ENCODE measurements around the gene HTRA3.
"Not testable (repeated sequence)": the region's sequence is repeated elsewhere in the genome, so short reads cannot be mapped to it uniquely, and the experiment has no call there.

The HTRA3 gene

DNA sequence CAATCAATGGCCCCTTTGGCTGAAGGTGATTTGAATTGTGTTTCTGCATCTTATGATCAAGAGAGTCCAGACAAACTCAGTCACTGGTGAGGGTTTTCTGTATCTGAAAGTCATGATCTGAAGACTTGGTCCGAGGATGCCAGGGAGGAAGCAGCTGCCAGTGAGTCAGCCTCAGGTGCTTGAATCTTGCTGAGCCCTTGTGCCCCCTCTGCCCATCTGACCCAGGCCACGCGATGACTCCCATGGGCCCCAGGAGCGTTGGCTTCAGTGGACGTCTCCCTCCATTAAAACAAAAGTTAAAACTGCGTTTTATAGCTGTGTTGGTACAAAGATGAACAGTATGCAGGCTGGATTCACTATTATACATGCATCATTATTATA lies 62.0 kb downstream of the HTRA3 start:
- DNase-seq: no peak

DNA sequence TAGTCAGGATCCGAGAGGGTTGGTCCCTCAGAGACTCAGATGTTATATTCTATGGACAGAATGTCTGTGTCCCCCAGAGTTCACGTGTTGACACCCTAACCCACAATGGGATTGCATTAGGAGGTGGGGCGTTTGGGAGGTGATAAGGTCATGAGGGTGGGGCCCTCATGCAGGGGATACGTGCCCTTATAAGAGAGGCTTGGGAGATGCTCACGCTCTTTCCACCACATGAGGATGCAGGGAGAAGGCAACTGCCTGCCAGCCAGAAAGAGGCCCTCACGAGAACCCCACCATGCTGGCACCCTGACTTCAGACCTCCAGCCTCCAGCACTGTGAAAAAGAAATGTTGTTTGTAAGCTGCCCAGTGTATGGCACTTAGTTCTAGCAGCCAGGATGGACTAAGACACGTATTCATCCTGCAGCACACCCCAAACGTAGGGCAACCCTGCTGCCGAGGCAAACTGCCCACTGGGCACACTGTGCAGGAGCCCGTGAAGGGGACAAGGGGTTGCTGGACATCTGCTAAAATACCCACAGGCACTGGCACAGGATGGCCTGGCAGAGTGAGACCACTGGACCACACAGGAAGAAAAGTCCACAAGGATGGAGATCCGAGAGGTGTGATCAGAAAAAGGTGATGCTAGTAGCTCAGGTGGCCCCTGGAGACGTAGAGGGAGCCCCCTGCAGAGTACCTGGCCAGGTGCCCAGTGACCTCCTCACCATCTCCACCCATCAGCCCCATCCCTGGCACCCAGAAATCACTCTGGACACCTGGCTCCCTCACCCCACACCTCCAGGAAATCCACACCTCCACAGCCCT lies 62.7 kb downstream of the HTRA3 start:
- no peak for DNase-seq

GRCh38 chr4:8332891-8333331 lies 63.4 kb downstream of the HTRA3 start:
- no peak for DNase-seq

GRCh38 chr4:8333726-8334460 lies 64.3 kb downstream of the HTRA3 start:
- no peak for DNase-seq

- DNase-seq: no peak
Measured at GRCh38 chr4:8334786-8335460, 65.4 kb downstream of the HTRA3 start.

- no peak for DNase-seq
Measured at GRCh38 chr4:8335848-8336247, 66.3 kb downstream of the HTRA3 start.

DNA sequence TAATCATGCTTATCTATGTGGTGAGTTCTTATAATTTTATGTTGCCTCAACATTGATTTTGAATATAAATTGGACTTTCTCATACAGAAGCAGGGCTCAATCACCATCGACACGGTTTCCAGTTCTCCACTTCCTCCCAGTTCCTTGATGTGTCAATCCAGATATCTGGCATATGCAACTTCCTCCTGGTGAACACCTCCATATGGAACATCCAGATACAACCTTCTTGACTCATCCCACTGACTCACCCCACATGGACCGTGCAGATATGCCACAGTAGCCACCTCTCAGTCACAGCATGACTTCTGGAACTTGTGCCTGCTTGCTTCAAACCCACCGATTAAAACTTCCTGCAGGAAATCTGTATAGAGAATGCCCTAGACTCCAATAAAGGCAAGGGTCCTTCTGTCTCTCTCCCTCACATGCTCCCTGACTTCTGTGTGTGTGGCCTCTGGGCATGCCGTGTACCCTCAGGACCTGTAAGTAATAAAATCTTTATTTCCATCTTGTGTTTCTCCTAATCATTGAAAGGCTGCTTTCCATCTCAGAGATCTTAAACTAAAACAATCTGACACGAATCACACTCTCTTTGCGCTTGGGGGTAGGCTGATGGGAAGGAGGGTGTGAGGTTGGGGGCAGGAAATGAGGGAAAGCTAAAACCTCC lies 67.0 kb downstream of the HTRA3 start:
- DNase-seq: no peak

GRCh38 chr4:8338351-8338961 lies 68.9 kb downstream of the HTRA3 start:
- DNase-seq: no peak

- DNase-seq: no peak
Measured at GRCh38 chr4:8340781-8341241, 71.3 kb downstream of the HTRA3 start.

DNA sequence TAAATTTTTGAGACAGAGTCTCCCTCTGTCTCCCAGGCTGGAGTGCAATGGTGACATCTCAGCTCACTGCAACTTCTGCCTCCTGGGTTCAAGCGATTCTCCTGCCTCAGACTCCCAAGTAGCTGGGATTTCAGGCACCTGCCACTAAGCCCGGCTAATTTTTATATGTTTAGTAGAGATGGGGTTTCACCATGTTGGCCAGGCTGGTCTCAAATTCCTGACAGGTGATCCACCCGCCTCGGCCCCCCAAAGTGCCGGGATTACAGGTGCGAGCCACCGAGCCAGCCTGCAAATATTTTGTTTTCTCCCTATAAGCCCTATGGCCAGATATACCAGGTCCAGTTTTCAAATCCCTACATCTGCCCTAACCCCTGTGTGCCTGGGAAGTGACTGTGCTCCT lies 71.7 kb downstream of the HTRA3 start:
- DNase-seq: not testable (repeated sequence)

DNA sequence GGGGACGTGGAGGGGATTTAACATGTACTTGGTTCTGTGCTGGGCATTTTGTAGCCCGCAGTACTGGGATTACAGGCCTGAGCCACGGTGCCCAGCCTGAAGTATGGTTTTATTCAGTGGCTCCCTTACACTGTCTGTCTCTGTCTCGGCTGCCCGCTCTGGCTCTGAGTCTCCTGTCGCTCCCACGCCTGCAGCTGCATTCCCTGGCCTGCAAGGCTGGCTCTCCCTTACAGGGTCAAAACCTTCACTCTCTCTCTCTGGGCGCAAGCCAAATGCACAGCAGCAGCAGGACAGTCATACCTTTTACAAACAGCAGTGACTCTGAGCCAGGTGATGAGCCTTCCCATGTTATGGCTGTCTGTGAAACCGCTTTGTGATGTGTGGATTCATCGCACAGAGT lies 72.1 kb downstream of the HTRA3 start:
- no peak for DNase-seq

DNA sequence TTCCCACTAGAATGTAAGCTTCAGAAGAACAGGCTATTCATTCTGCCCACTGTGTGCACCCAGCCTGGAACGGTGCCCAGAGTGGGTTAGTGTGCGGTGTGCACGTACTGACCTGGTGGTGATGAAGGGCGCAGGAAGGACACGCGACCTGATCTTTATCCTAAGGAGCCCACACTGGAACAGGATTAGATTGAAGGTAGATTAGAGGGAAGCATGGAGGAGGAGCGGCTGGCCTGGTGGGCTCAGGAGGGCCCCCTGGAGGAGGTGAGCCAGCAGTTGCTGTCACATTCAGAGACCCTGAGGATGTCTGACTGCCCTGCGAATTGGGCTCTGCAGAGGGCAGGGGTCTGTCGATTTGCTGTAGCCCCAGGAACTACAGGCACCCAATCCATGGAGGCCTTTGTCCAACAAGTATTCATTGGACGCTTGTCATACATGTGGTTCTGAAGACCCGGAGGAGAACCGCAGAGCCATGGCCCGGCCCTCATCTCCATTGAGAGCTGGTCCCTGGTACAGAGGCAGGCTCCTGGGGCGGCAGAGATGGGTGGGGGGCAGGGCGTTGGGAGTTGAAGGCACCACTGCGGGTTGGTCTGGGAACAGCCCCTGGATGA lies 73.2 kb downstream of the HTRA3 start:
- no peak for DNase-seq

- DNase-seq: no peak
Measured at GRCh38 chr4:8343262-8343966, 73.9 kb downstream of the HTRA3 start.

DNA sequence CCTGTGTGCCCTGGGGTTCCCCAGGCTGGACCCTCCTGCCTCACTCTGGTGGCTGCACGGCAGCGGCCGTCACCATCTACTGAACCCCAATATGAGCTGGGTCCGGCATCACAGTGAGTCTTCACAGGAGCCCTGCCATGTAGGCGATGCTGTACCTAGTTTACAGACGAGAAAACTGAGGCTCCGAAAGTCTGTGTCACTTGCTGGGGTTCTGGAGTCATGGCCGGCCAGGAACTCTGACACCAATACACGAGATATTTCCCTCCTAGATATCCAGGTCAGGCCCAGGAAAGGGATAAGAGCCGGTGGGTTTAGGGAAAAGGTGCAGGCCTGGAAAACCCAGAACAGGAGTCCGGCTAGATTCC lies 74.4 kb downstream of the HTRA3 start:
- DNase-seq: no peak

GRCh38 chr4:8344377-8344776 lies 74.8 kb downstream of the HTRA3 start:
- DNase-seq: no peak

DNA sequence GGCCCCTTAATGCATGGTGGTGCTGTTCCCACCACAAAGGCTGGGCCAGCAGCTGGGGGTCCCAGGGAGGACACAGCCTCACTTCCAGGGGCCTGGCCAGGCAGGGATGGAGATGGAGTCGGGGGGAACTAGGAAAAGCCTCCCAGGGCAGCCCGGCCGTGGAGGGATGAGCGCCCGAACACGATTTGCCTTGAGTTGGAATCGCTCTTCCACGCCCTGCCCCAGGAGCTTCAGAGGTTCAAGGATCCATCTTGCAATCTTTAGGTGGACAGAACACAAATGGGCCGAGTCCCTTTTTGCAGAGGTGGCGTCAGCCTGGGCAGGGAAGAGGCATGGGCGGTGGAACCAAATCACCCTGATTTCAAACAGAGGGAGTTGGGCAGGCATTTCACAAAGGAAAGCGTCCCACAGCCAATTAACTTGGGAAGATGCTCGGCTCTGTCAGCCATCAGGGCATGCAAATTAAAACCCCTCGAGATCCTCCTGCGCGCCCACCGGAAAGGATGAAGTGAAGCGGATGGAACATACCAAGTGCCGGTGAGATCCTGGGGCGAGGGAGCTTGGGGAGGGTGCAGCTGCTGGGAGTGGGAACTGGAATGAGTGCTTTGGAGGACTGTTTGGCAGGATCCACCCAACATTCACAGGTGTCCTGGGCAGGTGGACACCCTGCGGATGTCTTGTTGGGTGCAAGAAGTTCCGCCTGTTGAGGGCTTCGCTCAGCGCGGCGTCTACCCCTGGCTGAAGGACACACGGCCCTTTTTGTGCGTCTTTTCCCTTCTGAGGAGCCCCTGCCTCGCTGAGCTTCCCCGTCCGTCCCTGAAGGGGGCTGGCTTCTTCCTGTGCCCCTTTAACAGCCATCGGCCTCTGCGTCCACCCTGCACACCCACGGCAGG lies 75.7 kb downstream of the HTRA3 start:
- DNase-seq: no peak

DNA sequence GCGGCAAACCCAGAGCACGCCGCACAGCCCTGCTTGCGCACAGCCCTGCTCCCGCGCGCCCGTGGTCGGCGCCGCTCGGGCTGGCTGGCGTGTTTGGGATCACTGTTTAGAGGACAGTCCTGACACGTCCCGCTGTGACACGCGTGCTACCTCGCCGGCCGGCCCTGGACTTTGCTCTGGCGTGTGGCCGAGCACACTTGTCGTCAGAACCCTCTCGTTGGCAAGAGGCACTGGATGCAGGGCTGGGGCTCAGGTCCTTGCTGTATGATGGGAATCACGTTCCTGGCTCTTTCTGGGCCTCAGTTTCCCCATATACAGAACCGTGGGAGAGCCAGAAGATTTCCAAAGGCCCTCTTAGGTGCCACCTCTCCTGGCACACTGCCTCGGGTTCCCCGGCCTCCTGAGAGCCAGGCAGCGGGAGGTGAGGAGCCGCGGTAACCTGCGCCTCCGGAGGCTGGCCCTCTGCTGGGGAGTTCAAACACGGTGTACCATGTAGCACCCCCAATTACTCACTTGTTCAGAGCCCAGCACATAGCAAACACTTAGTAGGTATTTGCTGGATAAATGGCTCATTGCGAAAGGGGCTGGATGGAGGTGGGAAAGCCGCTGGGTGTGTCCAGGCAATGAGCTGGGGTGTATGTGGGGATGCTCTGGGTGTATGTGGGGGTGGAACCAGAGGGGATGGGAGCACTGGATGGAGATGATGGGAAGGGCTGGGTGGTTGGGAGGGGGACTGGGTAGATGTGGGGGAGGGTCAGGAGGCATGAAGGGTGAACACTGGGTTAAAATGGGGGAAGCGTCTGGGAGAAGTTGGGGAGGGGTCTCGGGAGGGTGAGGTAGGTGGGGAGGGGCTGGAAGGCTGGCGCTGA lies 76.6 kb downstream of the HTRA3 start:
- DNase-seq: no peak

DNA sequence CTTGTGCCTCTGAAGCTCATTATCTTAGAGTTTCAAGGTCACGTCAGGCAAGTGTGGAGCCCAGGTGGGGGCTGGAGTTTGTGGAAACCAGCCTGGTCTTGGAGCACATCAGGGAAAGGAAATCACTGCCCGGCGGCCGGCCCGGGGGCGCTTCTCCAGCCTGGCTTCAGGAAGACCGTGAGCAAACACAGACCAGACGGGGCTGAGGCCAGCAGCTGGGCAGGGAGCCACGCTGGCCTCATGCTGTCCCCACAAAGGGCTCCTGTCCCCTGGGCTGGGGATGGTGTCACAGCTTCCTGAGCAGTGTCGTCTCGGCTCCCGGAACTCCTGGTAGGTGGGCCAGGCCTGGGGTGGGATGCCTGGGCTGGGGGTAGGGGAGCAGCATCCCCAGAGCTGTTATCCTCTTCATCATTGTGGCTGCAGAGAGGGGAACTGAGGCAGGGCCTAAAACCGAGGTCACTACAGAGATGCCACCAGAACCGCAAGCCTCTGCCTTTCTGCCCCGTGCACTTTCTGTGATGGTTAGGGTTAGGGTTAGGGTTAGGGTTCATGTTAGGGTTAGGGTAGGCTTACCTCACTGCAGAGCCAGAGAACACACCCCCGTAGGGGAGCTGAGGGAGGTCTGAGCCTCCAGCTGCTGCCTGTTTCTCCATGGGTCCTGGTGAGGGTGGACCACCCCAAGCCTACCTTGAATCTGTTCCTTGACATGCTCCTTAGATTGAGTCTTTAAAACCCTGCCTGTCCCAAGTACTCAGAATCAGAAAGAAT lies 77.5 kb downstream of the HTRA3 start:
- DNase-seq: no peak

DNA sequence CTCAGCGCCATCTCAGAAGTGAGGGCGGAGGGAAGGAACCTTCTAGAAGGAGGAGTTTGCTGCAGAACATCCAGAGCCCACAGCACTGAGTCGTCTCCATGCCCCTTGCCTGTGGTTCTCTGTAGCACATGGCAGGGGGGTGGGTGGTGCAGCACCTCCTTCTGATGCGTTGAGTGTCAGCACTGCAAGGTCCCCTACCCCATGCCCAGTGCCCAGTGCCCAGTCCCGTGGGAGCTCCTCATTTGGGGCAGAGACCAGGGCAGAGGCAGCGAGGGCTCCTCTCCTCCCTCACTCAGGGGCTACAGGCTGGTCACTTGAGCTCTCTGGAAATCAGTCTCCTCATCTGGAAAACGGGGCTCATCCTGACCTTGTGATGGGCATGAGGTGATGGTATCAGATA lies 78.1 kb downstream of the HTRA3 start:
- no peak for DNase-seq

Data from NCI-H1092 treated with DMSO at 0.1 percent for 48 hours (cell line).